ENCODE measurements around the gene ADAMTS15.

Gene ADAMTS15

DNA sequence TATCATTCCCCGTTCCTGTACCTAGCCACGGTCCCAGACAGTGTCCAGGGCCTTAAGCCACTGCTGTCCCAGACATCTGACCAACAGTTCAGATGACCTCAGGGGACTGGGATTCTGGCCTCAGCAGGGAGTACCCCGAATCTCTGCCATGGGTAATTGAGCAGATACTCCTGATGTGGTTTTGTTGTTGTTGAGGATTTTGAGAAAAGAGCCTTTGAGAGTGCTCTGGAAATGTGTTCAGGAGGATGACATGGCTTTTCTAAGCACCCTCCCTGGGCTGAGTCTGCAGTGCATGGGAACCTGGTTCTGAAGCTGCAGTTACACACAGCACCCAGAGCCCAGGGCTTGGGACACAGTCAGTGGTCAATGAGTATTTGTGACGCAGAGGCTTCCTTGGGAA is 30.4 kb downstream of the ADAMTS15 start:
- DNase-seq (ENCODE audit: low read depth in 2 of 2) = no peak

DNA sequence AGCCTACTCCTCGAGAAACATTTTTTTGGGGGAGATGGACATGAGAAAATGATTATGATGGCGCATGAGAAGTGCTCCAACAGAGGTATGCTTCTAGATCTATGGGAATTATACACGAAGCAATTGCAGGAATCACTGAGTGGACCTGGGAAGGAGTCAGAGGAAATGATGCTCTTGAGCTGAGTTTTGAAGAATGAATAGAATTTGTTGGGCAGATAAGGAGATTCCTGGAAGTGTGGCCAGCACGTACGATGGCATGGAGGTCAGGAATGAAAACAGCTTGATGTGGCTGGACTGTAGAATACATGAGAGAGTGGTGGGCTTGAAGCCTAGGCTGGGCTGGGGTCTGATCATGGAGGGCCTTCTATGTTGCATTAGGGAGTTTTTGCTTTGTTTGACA is 31.7 kb downstream of the ADAMTS15 start:
- no peak for DNase-seq (ENCODE audit: low read depth in 2 of 2)

DNA sequence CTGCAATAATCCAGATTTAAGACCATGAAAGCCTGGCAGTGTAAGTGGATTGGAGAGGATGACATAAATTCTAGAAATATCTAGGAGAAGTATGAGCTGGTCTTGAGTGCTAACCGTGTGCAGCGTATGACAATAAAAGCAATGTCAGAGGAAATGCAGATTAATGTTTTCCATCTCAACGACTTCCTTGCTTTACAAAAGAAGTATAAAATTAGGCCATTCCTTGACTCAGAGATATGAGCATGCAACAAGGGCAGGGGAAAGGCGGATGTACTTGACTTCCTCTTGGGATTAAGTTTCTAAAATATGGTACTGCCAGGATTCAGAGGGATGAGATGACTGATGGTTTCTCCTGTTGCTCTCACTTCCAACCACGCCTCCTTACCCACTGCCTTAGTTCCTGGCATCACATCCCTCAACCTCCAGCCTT is 32.3 kb downstream of the ADAMTS15 start:
- DNase-seq (ENCODE audit: low read depth in 2 of 2) = no peak

DNA sequence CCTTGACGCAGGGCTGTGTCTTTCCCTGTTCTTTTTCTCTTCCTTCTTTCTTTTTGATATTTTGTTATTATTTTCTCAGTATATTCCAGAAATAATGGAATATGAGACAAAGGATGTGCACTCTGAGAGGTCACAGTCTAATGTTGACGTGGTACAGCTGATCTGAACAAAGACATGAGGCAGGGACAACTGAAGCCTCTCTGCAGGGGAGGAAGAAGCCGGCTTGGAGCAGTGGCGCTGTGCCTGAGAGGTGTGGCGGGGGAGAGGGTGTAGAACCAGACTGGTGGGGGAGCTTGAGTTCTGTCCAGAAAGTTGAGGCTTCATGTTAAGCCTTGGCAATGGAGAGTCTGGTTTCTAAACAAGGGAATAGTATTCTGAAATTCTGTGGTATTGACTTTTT is 34.7 kb downstream of the ADAMTS15 start:
- no peak for DNase-seq (ENCODE audit: low read depth in 2 of 2)

DNA sequence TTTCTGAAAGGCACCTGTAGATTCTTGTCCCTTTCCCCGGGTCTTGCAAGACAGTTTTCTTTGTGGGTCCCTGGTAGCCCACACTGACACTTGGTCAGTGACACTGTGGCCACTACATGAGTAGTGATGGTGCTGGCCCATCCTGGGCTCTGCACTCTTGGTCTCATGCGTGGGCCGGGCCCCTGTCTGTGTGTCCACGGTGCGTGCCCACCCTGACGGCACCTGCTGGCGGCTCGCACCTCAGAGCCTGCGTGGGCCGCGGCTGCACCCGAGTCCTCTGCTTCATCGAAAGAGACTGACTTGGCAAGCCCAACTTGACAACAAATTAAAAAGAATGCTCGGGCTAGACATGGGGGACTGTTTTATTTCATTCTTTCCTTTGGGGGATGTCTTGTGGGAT is 37.5 kb downstream of the ADAMTS15 start:
- no peak for DNase-seq (ENCODE audit: low read depth in 2 of 2)

DNA sequence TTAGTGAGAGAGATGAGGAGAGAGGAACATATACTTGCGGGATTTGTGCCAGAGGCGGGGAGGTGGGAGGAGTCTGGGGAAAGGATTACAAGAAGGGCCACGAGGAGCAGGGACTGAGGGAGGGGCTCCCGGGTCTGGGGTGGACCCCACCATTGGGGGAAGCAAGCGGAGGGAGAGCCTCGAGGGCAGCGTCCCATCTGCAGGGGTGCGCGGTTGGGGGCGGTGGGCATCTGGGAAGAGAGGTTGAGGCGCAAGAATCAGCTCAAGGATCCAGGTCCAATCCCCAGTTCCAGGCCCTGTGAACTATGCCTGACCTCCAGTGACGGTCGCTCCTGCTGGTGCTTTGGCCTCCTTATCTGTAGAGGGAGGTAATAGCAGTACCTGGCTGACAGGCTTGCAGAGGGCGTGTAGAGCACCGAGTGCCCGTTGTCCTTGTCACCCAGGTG is 38.0 kb downstream of the ADAMTS15 start:
- no peak for DNase-seq (ENCODE audit: low read depth in 2 of 2)

DNA sequence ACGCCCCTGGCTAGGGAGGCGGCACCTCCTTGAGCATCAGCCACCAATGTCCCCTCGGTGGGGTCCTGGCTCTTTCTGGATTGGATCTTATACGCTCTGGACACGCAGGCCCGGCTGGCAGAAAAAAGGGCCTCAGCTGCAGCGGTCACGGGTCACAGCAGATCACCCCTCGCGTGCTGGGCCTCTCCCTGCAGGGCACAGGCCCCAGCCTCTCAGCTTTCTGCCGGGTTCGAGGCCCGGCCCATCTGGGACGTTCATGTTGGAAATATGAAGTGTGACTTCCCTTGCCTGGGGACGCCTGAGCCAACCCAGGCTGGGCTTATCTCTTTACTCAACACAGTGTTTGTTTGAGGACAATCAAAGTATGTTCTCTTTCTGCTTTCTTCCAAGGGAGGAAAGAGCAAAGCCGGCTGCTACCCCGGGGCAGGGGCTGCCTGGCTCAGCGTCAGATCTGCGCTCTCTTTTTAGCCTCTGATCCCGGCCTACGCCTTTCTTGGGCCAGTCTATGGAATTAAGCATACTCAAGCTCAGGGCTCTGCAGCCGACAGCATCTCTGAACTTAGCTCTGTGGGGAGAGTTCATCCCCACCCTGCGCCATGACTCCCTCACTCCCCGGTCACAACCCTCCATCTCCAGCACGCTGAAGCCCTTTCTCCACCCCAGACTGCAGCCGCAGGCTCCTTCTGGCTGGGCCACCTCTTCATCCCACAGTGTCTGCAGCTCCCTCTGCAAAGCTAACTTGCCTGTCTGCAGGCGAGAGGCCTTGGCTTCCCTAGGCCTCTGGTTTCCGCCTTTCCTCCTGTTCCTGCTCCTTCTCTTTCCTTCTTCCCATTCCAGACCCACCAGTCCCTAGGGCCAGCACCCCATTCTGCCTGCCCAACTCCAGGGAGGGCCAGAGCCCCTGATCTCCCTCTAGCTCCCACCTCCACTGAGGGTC is 38.8 kb downstream of the ADAMTS15 start:
- no peak for DNase-seq (ENCODE audit: low read depth in 2 of 2)

DNA sequence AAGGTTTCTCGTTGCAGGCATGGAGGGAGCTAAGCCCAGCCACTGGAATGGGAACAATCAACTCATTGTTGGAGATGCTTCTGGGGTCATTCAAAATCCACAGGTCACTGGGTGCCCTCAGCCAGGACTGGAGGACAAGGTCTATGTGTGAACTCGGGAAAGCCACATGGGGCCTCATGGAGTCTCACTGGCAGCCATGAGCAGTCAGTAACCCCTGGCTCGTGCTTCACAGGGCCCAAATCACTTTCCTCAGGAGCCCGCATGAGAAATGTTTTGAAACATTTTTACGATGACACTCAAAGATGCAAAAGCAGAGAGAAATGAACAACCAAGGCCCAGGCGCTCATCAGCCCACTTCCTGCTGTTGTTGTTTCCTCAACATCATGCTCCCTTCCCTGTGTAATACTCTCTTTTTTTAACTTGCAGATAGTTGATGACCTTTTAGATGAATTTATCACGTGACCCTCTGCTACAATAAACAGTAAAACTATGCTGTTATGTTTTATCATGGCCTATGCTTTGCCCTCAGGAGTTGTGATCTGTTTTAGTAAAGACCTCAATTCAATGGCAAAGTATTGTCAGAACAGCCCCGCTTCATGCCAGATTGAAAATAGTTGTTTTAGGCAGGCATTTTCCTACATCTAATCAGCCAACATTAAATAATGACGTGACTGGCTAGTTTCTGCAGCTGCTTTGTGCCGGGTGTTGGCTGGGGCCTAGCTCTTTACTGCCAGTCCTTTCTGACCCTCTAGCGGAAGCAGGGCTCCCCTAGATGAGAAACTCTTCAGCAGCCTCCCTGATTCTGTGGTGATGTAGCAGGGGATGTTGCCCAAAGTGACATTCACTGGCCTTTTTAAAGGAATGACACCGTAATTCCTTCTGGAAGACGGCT is 39.7 kb downstream of the ADAMTS15 start:
- no peak for DNase-seq (ENCODE audit: low read depth in 2 of 2)

DNA sequence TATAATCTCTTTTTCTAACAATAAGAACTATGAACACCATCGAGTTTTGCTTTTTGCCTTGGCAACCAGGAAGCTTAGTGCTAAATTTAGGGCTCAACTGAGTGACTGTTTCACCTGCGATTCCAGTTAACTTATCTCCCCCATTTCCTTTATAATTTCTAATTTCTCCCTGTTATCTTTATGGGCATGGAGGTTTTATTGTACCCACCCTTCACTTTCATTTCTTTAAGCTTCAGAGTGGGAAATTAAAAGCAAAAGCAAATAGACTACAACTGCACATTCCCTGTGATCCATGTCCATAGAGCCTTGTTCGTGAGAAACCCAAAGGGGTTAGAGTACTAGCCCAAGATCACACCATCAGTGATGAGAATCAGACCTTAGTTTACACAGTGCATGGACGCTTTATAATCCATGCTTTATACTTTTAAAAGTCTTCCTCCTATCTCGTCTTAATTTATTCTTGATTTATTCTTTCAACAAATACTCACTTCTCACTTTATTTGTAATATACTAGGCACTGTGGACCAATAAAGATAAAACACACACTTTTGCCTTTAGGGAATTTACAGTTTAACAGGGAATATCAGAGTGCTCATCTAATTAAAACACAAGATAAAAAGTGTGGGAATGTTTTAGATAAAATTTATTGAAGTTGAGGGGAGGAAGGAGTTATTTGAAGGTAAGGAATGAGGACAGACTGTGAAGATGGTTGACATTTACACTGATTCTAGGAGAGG is 40.6 kb downstream of the ADAMTS15 start:
- no peak for DNase-seq (ENCODE audit: low read depth in 2 of 2)

DNA sequence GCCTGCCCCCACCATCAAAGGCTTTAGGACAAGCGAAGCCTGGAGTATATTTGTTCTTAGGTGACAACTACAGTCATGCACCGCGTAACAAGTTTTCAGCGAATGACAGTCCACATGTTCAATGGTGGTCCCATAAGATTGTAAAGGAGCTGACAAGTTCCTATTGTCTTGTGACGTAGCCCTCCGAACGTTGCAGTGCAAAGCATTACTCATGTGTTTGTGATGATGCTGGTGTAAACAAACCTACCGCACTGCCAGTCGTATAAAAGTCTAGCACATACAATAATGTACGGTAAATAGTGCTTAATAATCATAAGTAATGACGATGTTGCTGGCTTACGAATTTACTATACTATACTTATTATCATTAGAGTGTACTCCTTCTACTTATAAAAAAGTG is 41.3 kb downstream of the ADAMTS15 start:
- no peak for DNase-seq (ENCODE audit: low read depth in 2 of 2)

DNA sequence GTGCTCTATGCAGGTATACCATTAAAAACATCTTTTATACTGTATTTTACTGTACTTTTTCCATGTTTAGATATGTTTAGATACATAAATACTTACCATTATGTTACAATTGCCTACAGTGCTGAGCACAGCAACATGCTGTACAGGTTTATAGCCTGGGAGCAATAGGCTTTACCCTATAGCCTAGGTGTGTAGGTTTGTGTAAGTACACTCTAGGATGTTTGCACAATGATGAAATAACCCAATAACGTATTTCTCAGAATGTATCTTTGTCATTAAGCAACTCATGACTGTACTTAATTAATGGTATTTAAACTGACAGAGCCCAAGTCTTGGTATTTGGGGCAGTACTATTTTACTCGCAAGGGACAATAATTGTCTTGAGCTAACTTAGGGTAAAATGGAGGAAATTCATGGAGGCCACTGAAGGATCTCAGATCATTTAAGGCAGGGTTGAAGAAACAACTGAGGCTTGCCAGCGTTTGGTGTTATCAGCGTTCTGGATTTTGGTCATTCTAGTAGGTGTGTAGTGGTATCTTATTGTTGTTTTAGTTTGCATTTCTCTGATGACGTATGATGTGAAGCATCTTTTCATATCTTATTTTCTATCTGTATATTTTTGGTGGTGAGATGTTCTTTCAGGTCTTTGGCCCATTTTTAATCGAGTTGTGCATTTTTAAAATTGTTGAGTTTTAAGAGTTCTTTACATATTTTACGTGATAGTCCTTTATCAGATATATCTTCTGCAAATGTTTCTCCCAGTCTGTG is 42.4 kb downstream of the ADAMTS15 start:
- no peak for DNase-seq (ENCODE audit: low read depth in 2 of 2)

DNA sequence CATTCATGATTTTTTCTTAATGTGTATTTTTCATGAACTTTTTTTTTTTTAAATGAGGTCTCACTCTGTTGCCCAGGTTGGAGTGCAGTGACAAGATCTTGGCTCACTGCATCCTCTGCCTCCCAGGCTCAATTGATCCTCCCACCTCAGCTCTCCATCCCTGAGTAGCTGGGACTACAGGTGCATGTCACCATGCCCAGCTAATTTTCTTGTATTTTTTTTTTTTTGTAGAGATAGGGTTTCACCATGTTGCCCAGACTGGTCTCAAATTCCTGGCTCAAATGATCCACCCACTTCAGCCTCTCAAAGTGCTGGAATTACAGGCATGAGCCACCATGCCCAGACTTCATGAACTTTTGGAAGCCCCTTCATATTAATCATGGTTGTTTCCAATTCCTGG is 49.7 kb downstream of the ADAMTS15 start:
- no peak for DNase-seq (ENCODE audit: low read depth in 2 of 2)

DNA sequence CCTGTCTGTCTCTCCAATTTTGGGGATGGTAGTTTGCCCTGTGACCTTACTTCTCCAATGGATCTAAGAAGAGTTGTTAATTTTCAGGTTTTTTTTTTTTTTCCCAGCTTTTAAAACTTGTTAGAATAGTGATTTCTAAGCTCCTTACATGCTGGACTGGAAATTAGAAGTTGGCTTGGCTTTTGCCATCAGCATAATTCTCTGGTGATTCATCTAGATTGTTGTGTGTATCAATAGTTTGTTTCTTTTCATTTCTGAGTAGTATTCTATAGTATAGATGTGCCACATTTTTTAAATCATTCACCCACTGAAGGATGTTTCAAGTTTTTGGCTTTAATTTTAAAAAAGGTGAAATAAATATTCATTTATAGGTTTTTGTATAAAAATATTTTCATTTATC is 51.4 kb downstream of the ADAMTS15 start:
- no peak for DNase-seq (ENCODE audit: low read depth in 2 of 2)

DNA sequence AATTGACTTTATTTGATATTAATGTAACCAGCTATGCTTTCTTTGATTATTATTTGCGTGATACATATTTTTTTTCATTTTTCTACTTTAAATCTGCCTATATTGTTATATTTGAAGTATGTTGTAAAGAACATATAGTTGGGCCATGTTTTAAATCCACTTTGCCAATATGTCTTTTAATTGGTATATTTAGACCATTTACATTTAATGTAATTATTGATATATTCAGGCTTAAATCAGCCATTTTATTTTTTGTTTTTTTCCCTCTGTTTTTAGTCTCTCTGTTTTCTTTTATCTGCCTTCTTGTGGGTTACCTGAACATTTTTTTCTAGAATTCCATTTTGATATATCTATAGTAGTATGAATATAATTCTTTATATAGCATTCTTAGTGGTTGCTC is 55.9 kb downstream of the ADAMTS15 start:
- DNase-seq (ENCODE audit: low read depth in 2 of 2) = no peak

DNA sequence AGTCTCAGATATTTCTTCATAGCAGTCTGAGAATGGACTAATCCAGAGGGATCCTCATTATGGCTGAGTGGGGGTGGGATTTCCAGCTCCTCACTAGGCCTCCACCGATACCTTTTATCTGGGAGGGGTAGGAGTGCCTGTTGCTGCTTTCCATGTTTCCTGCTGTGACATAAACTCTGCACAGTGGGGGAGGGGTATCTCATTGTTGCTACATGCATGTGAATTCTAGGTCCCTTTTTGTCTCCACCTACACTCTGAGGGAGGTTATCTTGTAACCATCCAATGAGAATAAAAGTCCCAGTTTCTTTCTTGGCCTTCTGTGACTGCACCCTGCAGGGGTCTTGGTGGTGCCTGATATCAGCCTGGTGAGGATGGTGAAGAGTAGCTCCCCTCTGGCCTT is 60.5 kb downstream of the ADAMTS15 start:
- no peak for DNase-seq (ENCODE audit: low read depth in 2 of 2)

DNA sequence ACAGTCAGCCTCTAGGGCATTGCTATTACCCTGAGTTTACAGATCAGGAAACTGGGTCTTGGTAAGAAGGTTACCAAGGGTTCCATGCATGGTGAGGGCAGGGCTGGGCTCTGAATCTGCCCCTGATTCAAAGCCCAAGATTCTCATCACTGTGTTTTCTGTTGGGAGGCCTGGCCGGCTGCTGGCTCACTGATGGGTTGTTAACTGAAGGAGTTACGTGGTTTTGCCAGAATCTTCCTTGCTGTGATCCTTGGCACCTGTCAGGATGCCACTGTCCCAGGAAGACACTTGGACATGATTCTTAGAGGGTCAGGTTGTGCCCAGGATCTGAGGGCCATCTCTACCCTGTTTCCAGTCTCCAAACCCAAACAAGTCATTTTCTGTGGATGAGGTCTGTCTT is 61.5 kb downstream of the ADAMTS15 start:
- DNase-seq (ENCODE audit: low read depth in 2 of 2) = no peak

DNA sequence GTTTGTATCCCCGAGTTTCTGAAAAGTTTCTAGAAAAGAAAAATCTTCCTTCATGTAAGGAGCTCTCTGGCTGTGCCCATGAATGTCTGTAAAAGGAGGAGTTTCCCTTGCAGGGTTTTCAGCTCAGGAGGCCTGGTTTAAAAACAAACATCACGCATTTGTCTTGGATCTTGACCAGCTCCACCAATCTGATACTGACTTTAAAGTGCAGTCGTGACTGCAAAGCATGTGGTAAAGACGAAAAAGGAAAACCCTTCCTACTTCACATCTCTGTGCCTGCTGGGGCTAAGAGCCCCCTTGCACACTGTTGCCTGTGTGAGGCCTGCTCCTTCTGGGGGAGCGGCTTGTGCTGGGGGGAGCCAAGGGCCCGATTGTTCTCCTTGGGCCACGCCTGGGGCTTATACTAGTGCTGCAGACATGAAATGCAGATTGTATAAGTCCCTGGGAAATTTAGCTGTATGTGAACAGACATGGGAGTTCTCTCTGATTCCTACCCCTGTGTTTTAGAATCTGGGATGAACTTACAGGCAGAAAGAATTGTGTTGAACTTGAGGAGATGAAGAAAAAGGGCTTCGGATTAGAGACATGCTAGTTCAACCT is 62.1 kb downstream of the ADAMTS15 start:
- DNase-seq (ENCODE audit: low read depth in 2 of 2) = no peak

DNA sequence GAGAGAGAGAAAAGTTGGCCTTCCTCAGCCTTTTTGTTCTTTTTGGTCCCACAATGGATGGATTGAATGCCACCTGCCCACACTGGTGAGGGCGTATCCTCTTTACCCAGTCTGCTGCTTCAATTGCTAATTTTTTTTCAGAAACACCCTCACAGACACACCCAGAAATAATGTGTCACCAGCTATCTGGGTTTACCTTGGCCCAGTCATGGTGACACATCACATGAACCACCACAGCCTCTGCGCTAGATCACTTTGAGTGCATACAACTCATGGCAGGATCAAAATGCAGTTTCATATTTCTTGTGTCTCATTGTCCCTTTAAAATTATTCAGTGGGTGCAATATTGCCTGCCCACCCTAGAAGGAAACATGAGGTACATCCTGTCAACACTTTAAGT is 63.3 kb downstream of the ADAMTS15 start:
- DNase-seq (ENCODE audit: low read depth in 2 of 2) = no peak

DNA sequence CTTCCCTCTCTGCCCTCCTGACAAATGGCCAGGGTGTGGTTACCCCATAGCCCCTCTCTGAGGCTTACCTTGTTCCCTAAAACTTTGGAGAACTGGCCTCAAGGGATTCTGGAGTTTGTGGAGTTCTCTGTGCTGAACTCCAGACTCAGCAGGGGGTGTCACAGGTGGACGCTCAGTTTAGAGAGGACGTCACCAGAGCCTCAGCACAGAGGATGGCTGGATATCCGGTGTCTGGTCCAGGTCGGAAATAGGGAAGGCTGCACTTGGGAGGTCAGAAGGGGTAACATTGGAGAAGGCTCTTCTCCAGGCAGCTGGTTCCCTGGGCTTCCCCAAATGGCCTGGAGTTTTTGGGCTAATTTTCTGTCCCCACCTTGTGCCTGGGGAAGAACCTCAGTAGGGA is 64.2 kb downstream of the ADAMTS15 start:
- no peak for DNase-seq (ENCODE audit: low read depth in 2 of 2)

DNA sequence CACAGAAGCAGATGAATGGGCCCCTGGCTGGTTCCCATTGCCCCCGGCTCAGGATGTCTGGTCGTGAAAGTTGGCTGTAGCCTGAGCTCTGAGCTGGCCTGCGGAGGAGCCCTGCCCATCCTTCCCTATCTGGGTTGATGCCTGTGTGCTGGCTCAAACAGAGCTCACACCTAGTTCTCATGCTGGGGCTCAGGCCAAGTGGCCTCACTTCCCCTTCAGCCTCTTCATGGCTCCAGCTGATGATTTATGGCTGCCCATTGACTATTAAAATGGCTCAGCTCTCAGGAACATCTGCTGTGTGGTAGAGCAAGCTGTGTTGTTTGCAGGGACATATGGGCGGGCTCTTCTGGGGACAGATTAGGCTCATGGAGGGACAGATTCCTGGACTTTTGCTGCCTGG is 64.7 kb downstream of the ADAMTS15 start:
- no peak for DNase-seq (ENCODE audit: low read depth in 2 of 2)

DNA sequence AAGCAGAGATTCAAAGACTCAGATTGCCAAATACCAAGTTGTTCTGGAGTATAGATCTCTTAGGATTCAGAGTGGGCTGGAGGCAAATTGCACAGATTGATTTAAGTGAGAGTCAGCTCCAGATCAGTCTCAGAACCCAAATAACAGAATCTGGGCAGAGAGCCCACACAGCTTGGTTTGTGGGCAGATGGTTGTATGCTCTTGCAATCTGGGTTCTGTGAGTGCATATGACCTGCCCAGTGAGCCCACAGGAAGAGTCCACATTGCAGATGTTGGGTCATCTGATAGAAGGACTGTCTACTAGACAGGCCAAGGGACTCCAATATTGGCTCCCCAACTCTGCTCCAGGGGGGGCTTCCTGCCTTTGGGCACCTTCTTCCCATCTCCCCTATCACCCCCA is 65.9 kb downstream of the ADAMTS15 start:
- DNase-seq (ENCODE audit: low read depth in 2 of 2) = no peak
